OCI-LY7 (cell line): ENCODE results near the gene ATR. TPM values are rescaled to one million over a fixed set of nuclear protein-coding genes. Genes with fewer than 3 reads are reported as not detected.
A peak's percentile ranks its signal among the peaks of the same experiment; 100 is the strongest.

Experiments
- Bru-seq: library from RNA; stranded (reverse); fragments of 400-500 nt; gene quantifications from one replicate; lab custom pipeline; 2021; lab: Mats Ljungman, UMichigan
- BruChase-seq, 2 experiments: library from RNA; stranded (reverse); fragments of 400-500 nt; gene quantifications; one replicate each; lab custom pipeline; 2021; lab: Mats Ljungman, UMichigan
- BruUV-seq: library from RNA; stranded (reverse); fragments of 400-500 nt; replicated peaks from 2 replicates; lab custom pipeline; 2021; lab: Mats Ljungman, UMichigan
- CTCF ChIA-PET: fragments of 300-600 bp; sonication (Branson Sonifier 250); formaldehyde crosslinking; loops from one replicate; lab custom pipeline; 2022; ENCODE audit warnings: antibody characterized with exemption; ENCODE audit not compliant: unreplicated experiment; lab: Charles Lee
- POLR2A ChIA-PET: fragments of 300-600 bp; sonication (Branson Sonifier 250); formaldehyde crosslinking; loops from one replicate; lab custom pipeline; 2022; ENCODE audit warnings: antibody characterized with exemption; lab: Charles Lee
- DNase-seq: peaks from one replicate; pipeline ENCODE4 v3.0.0-alpha.2; 2015; ENCODE audit warnings: low spot score
- H2AFZ ChIP-seq: fragments of 200-600 bp; sonication (generic), shearing (Covaris generic); 2 replicates; pipeline ENCODE4 v1.6.1; 2014; ENCODE audit warnings: mild to moderate bottlenecking, antibody characterized with exemption, low read length, moderate library complexity
- H3K27ac ChIP-seq: fragments of 200-600 bp; sonication (generic); 2 replicates; pipeline ENCODE4 v1.5.1; 2014; ENCODE audit warnings: mixed run types, low read depth, mild to moderate bottlenecking, moderate library complexity, low read length, inconsistent platforms; ENCODE audit not compliant: poor library complexity, severe bottlenecking
- H3K36me3 ChIP-seq: fragments of 200-600 bp; sonication (generic); 2 replicates; pipeline ENCODE4 v1.6.1; 2014; ENCODE audit warnings: mild to moderate bottlenecking, antibody characterized with exemption, low read length, moderate library complexity, mixed read lengths; ENCODE audit not compliant: insufficient read depth
- H3K4me1 ChIP-seq: fragments of 200-600 bp; sonication (generic); 2 replicates; pipeline ENCODE4 v1.5.1; 2014; ENCODE audit warnings: mild to moderate bottlenecking, low read length; ENCODE audit not compliant: insufficient read depth, poor library complexity, severe bottlenecking
- H3K4me2 ChIP-seq: fragments of 200-600 bp; sonication (generic); 2 replicates; pipeline ENCODE4 v1.6.1; 2014; ENCODE audit warnings: mild to moderate bottlenecking, low read length
- H3K4me3 ChIP-seq: fragments of 200-600 bp; sonication (generic); 2 replicates; pipeline ENCODE4 v1.5.1; 2014; ENCODE audit warnings: mild to moderate bottlenecking, low read depth, low read length; ENCODE audit not compliant: poor library complexity, severe bottlenecking
- H3K79me2 ChIP-seq: fragments of 200-600 bp; sonication (generic); 2 replicates; pipeline ENCODE4 v1.6.1; 2016; ENCODE audit warnings: low read depth, mild to moderate bottlenecking, low read length, moderate library complexity, mixed read lengths; ENCODE audit not compliant: insufficient read depth
- H3K9me2 ChIP-seq: fragments of 200-600 bp; sonication (generic); 2 replicates; pipeline ENCODE4 v1.6.1; 2016; ENCODE audit warnings: mild to moderate bottlenecking, low read length, mixed read lengths; ENCODE audit not compliant: insufficient read depth
- H3K9me3 ChIP-seq: fragments of 200-600 bp; sonication (generic); 2 replicates; pipeline ENCODE4 v1.6.1; 2014; ENCODE audit warnings: mild to moderate bottlenecking, mixed run types, low read length, mixed read lengths
- H4K20me1 ChIP-seq: fragments of 200-600 bp; sonication (generic); 2 replicates; pipeline ENCODE4 v1.6.1; 2014; ENCODE audit warnings: mild to moderate bottlenecking, antibody characterized with exemption, low read length, moderate library complexity, mixed read lengths; ENCODE audit not compliant: insufficient read depth
- EZH2phosphoT487 ChIP-seq: fragments of 200-600 bp; sonication (generic); IDR thresholded peaks from 2 replicates; pipeline ENCODE4 v1.6.1; 2018; ENCODE audit warnings: low read depth, borderline replicate concordance, mild to moderate bottlenecking, mixed run types, antibody characterized with exemption, low read length, moderate library complexity, mixed read lengths
- intact Hi-C: fragments of 100-400 bp; cut with micrococcal nuclease; formaldehyde crosslinking; loops from one replicate; pipeline ENCODE4 v1.10.0; 2022; ENCODE audit not compliant: unreplicated experiment
- long read RNA-seq: library from polyadenylated mRNA; stranded (forward); transcript quantifications from one replicate; pipeline ENCODE4 v2.0.0, GENCODE V29; 2022
- total RNA-seq, 2 experiments: library from RNA; depleted of rRNA in 1 of 2; stranded (reverse); fragments of >200 nt in 1 of 2; shearing (Covaris generic) in 1 of 2; gene quantifications; 2 replicates each; pipeline ENCODE4 v1.2.3, GENCODE V29; 2014 to 2022
- TF ChIP-seq, protein P1 (sequence below): fragments of 200-600 bp; sonication (generic); conservative IDR thresholded peaks from 2 replicates; pipeline ENCODE4 v1.5.1; 2014; ENCODE audit warnings: mild to moderate bottlenecking, antibody characterized with exemption, low read length, moderate library complexity, mixed read lengths

Gene ATR
- total RNA-seq (2014; rRNA removed; shearing (Covaris generic)): 26.8 and 27.1 TPM in 2 replicates
- total RNA-seq (2022): 36.0 and 49.5 TPM in 2 replicates
- Bru-seq, nascent RNA: percentile 86 among the genes with signal in this experiment
- BruChase-seq, experiment 1, labeled RNA remaining after a 6-hour chase: percentile 83 among the genes with signal in this experiment
- BruChase-seq, experiment 2, labeled RNA remaining after a 2-hour chase: percentile 88 among the genes with signal in this experiment
- long read RNA-seq, full-length matches to known transcripts: 1 of 17 reads
- long read RNA-seq, partial matches to known transcripts: 6 of 17 reads
- long read RNA-seq, other reads (novel, unspliced or antisense): 10 of 17 reads

DNA sequence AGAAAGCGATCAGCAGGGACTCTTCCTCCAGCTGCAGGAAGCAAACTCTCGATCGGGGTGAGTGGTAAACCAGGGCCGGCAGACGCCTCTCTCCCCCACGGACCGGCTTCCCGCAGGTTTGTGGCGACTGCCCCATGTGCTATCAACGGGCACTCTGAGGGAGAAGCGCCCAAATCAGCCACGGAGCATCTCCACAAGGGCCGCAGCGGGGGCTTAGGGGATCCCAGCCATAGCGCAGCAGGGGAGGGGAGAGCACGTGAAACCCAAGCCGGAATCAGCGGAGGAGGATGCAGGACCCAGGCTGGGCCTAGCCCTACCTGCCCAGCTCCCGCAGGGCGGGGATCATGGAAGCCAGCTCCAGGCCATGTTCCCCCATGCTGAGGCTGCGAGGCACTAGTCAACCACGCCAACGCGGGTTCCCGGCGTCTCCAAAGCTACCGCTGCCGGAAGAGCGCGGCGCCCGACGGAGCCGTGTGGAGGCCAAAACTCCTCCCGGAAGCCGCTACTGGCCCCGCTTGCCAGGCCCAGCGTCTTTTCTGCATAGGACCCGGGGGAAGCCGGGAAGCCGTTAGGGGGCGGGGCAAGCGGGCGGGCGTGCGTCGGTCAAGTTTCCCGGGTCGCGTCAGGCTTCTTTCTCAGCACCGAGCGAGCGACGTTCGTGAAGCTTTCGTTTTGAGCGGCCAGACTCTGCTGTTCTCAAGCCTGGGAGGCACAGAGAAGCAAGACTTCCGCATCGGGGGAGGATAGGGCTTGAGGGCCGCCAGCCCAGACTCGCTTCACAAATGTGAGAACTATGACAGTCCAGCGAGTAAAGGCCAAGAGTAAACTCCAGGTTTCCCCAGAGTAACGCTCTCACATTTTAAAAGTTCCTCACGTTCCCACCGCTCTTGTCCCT lies at the start of gene ATR:
TSS of gene ATR (minus strand) at position 405 of the 895 bp plus-strand sequence. CDS start at position 376, 29 bp downstream.
- CTCF ChIA-PET: no interaction called here
- BruUV-seq: no TSS peak
- H3K4me3 ChIP-seq: peak within 1 kb of the TSS; percentile 97

DNA sequence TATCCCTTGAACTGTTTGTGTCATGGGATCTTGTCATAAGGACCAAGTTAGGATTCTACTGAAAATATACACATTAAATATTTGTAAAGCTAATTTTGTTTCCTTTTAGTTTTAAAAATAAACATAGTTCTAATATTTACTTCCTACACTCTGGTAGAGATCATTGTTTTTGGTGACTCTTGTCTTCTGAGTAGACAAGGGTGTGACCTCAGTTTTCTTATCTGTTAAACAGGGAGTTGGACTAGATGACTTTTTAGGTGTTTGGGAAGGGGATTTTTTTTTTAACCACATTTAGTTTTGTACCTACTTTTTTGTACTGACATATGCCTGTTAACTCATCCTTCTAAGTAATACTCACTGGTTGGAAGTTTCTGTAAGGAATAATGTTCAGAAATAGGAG lies 48.4 kb upstream of the ATR start:
- no peaks in the 10 kb centered on the region for H4K20me1 ChIP-seq
- ChIA-PET CTCF (no interaction called here), POLR2A (interaction anchor here (0.7 to 1.0 kb wide), 3 partner anchors 14 to 480 kb away, joined by 3 read pairs; no protein-coding TSS in a partner anchor)
- H3K4me1 ChIP-seq: no peaks in the 10 kb centered on the region
- H3K4me2 ChIP-seq: no peak overlapping the region
- no peaks in the 10 kb centered on the region for H3K9me2 ChIP-seq
- no peak for DNase-seq
- no peaks in the 10 kb centered on the region for H3K9me3 ChIP-seq
- intact Hi-C loops: no loop called here
- BruUV-seq: no TSS peak
- no peak overlapping the region for H3K4me3 ChIP-seq
- no peak overlapping the region for H2AFZ ChIP-seq
- no peak overlapping the region for H3K27ac ChIP-seq
- no peaks in the 10 kb centered on the region for H3K36me3 ChIP-seq
- H3K79me2 ChIP-seq: no peaks in the 10 kb centered on the region
- no peak for TF ChIP-seq EZH2phosphoT487
- TF ChIP-seq, protein P1, sequence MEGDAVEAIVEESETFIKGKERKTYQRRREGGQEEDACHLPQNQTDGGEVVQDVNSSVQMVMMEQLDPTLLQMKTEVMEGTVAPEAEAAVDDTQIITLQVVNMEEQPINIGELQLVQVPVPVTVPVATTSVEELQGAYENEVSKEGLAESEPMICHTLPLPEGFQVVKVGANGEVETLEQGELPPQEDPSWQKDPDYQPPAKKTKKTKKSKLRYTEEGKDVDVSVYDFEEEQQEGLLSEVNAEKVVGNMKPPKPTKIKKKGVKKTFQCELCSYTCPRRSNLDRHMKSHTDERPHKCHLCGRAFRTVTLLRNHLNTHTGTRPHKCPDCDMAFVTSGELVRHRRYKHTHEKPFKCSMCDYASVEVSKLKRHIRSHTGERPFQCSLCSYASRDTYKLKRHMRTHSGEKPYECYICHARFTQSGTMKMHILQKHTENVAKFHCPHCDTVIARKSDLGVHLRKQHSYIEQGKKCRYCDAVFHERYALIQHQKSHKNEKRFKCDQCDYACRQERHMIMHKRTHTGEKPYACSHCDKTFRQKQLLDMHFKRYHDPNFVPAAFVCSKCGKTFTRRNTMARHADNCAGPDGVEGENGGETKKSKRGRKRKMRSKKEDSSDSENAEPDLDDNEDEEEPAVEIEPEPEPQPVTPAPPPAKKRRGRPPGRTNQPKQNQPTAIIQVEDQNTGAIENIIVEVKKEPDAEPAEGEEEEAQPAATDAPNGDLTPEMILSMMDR: no peak

More for the DNA sequence above, at the start of gene ATR:
- peak within 1 kb of the TSS; percentile 71 for H3K27ac ChIP-seq
- TF ChIP-seq, protein P1: no peak
- H3K4me2 ChIP-seq: peak within 1 kb of the TSS; percentile 94
- POLR2A ChIA-PET: interaction anchor here (0.5 to 4.2 kb wide), 12 partner anchors 9 to 586 kb away, joined by 3 to 24 read pairs (median 4); partner anchors contain the start of gene PLS1
- DNase-seq: peak; percentile 97
- H3K9me3 ChIP-seq: no peaks in the 10 kb centered on the region
- peaks cover 25% of the 10 kb centered on the region for H3K36me3 ChIP-seq
- peaks cover 15% of the 10 kb centered on the region; the same call in 1 of the 2 replicates for H4K20me1 ChIP-seq
- intact Hi-C loops: loop anchor here (1.0 to 2.0 kb wide), 2 partner anchors 18 to 422 kb away; partner anchors contain the start of genes PLS1 and U2SURP
- H3K79me2 ChIP-seq: peaks cover 49% of the 10 kb centered on the region
- H3K9me2 ChIP-seq: no peaks in the 10 kb centered on the region
- H3K4me1 ChIP-seq: peaks cover 38% of the 10 kb centered on the region
- peak within 1 kb of the TSS; percentile 84 for H2AFZ ChIP-seq
